HK-2 (cell line): ENCODE results near the gene CDK17.
"Not testable (repeated sequence)": the region's sequence is repeated elsewhere in the genome, so short reads cannot be mapped to it uniquely, and the experiment has no call there.

ENCODE experiments used
- DNase-seq: peaks from one replicate; pipeline ENCODE4 v3.0.0-alpha.2; 2018; ENCODE audit not compliant: unreplicated experiment

The CDK17 gene

GRCh38 chr12:96354326-96354725 is 45.9 kb downstream of the CDK17 start:
- DNase-seq = no peak

- DNase-seq = no peak
Measured at GRCh38 chr12:96352161-96352835, 47.9 kb downstream of the CDK17 start.

GRCh38 chr12:96350982-96351381 is 49.3 kb downstream of the CDK17 start:
- no peak for DNase-seq

DNA sequence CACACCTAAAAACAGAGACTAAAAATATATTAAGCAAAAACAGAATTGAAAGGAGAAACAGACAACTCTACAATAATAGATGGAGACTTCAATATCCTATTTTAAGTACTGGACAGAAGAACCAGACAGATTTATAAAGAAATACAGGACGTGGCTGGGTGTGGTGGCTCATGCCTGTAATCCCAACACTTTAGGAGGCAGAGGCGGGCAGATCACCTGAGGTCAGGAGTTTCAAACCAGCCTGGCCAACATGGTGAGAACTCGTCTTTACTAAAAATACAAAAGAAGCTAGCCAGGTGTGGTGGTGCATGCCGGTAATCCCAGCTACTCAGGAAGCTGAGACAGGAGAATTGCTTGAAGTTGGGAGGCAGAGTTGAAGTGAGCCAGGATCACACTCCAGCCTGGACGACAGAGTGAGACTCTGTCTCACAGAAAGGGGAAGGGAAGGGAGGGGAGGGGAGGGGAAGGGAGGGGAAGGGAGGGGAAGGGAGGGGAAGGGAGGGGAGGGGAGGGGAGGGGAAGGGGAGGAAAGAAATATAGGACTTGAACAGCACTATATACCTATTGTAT is 53.0 kb downstream of the CDK17 start:
- DNase-seq = no peak

DNA sequence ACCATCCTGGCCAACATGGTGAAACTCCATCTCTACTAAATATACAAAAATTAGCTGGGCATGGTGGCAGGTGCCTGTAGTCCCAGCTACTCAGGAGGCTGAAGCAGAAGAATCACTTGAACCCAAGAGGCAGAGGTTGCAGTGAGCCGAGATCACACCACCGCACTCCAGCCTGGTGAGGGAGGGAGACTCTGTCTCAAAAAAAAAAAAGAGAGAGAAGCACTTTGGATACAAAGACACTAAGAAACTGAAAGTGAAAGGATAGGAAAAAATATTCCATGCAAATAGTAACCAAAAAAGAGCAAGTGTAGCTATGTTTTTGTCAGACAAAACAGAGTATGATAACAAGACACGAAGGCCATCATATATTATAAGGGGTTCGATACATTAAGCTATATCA is 53.5 kb downstream of the CDK17 start:
- DNase-seq = not testable (repeated sequence)

GRCh38 chr12:96344124-96344695 is 56.0 kb downstream of the CDK17 start:
- DNase-seq = no peak

GRCh38 chr12:96343347-96343954 is 56.8 kb downstream of the CDK17 start:
- no peak for DNase-seq

DNA sequence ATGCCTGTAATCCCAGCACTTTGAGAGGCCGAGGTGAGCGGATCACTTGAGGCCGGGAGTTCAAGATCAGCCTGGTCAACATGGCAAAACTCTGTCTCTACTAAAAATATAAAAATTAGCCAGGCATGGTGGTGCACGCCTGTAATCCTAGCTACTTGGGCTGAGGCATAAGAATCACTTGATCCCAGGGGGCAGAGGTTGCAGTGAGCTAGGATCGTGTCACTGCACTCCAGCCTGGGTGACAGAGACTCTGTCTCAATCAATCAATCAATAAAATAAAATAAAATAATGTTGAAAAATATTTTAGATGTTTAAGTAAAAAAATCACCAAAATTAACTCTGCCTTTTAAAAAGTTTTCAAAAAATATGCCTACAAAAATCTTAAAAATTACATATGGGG is 60.6 kb downstream of the CDK17 start:
- DNase-seq = not testable (repeated sequence)

DNA sequence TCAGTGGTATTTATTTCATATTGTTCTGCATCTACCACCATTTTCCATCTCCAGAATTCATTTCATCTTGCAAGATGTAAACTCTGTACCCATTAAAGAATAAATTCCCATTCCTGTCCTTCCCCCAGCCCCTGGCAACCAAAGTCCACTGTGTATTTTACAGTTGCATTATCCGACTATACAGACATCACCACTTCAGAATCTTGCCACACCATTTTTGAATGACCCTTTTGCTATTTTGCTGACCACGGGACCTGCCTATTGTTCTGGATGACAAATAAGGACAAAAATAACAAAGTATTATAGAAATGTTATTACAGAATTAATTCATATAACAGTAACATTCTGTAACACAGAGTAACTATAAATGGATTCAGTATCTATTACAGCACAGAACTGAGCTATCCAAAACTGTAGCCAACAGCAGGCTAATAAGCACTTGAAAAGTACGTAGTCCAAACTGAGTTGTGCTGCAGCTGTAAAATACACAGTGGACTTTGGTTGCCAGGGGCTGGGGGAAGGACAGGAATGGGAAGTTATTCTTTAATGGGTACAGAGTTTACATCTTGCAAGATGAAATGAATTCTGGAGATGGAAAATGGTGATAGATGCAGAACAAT is 61.3 kb downstream of the CDK17 start:
- DNase-seq = no peak

- no peak for DNase-seq
Measured at GRCh38 chr12:96337953-96338352, 62.3 kb downstream of the CDK17 start.

GRCh38 chr12:96336489-96336888 is 63.8 kb downstream of the CDK17 start:
- DNase-seq = no peak

GRCh38 chr12:96335270-96335669 is 65.0 kb downstream of the CDK17 start:
- DNase-seq = no peak

- DNase-seq = no peak
Measured at GRCh38 chr12:96334502-96334901, 65.7 kb downstream of the CDK17 start.

DNA sequence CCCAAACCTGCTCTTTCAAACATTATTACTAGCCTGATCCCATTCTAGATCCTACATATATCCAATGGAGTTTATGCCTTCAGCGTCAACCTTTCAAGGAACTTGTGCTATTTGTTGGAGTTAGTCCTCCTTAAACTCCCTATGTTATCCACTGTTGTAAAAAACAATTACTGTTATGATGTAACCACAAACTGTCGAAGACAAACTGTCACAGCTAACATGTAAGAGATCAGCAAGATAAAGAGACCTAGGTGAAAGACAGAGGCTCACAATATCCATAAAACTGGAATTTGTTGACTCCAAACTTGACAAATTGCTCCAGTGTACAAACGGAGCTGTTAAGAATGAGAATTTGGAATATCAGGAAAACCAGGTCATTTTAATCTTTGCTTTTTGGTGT is 70.7 kb downstream of the CDK17 start:
- no peak for DNase-seq

DNA sequence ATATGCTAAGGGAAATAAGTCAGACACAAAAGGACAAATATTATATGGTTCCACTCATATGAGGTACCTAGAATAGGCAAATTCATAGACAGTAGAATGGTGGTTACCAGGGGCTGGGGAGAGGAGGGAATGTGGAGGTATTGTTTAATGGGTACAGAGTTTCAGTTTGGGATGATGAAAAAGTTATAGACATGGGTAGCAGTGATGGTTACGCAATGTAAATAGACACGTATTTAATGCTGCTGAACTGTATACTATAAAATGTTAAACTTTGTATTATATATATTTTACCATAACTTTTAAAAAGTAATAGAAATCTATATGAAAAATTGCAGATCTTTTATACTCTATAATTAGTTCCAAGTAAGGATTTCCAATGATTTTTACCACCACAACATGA is 71.2 kb downstream of the CDK17 start:
- no peak for DNase-seq

GRCh38 chr12:96327889-96328288 is 72.3 kb downstream of the CDK17 start:
- no peak for DNase-seq

GRCh38 chr12:96327346-96327745 is 72.9 kb downstream of the CDK17 start:
- no peak for DNase-seq

DNA sequence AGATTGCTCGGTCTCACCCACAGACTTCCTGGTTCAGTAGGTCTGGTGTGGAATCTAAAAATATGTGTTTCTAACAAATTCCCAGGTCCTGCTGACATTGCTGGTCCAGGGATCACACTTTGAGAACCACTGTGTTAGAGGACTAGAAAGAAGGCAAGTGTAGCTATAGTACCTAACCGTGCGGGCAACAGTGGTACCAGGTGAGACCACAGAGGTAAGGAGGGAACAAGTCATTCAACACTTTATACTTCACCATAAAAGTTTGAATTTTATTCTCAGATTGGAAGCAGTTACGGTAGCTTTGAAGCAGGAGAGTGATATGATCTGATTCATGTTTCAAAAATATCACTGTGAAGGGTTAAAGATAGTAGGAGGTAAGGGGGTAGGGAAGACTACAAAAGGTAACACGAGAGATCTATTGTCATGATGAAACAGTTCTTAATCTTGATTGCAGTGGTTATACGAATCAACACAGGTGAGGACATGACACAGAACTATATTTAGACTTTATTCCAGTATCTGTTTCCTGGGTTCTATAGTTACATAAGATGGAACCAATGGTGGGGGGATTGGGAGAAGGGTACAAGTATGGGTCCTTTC is 73.5 kb downstream of the CDK17 start:
- DNase-seq = no peak

DNA sequence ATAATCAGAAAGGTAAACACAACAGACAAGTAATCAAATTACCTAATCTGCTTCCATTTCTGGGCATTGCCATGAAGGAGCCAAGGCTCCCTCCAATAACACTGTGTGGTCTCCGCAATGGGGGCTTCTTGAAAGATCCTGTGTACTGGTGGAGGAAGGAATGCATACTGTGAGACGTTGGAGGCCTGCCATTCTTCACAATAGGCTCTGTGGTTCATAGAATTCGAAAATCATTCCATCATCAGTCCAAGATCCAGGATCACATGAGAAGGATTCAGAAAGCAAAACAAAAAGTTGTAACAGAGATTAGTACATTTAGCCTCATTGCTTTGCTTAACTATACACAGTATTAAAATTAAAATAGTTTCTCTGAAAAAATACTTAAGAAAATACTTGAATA is 76.3 kb downstream of the CDK17 start:
- no peak for DNase-seq

- DNase-seq = no peak
Measured at GRCh38 chr12:96322720-96323119, 77.5 kb downstream of the CDK17 start.

GRCh38 chr12:96321941-96322340 is 78.3 kb downstream of the CDK17 start:
- no peak for DNase-seq

DNA sequence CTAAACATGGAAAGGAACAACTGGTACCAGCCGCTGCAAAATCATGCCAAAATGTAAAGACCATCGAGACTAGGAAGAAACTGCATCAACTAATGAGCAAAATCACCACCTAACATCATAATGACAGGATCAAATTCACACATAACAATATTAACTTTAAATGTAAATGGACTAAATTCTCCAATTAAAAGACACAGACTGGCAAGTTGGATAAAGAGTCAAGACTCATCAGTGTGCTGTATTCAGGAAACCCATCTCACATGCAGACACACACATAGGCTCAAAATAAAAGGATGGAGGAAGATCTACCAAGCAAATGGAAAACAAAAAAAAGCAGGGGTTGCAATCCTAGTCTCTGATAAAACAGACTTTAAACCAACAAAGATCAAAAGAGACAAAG is 82.4 kb downstream of the CDK17 start:
- DNase-seq = not testable (repeated sequence)
